Activated naive CD4-positive, alpha-beta T cell treated with anti-CD3 and anti-CD28 coated beads, Interleukin-2, amount 50 U/mL, for 72 hours (primary cell): ENCODE results near the gene GMDS. TPM values are rescaled to one million over a fixed set of nuclear protein-coding genes. Genes with fewer than 3 reads are reported as not detected.
A peak's percentile ranks its signal among the peaks of the same experiment; 100 is the strongest.

Source experiments
- ATAC-seq, 2 donors: fragments of 150-1000 bp; cut with Tn5 transposase; 2 replicates each; pipeline ENCODE4 v1.10.0; 2021; ENCODE audit warnings: mild to moderate bottlenecking in 2 of 2, moderate library complexity in 2 of 2
- DNase-seq, 2 donors: peaks; one replicate each; pipeline ENCODE4 v3.0.0; 2021 to 2022; ENCODE audit warnings: low spot score in 2 of 2
- H3K27ac Mint-ChIP-seq, 2 donors: one replicate each; pipeline ENCODE4 v1.8.0; 2022; ENCODE audit warnings: mild to moderate bottlenecking in 2 of 2, mixed read lengths in 2 of 2
- H3K36me3 Mint-ChIP-seq, 2 donors: one replicate each; pipeline ENCODE4 v1.8.0; 2022; ENCODE audit warnings: mixed read lengths in 2 of 2
- H3K9me3 Mint-ChIP-seq, 2 donors: one replicate each; pipeline ENCODE4 v1.8.0; 2022; ENCODE audit warnings: mixed read lengths in 2 of 2
- total RNA-seq, 2 donors: library from RNA; stranded (reverse); gene quantifications; one replicate each; pipeline ENCODE4 v1.2.3, GENCODE V29; 2022

Gene GMDS
- total RNA-seq, 2 donors from 2014 or later, result 23.9 to 37.6 TPM

- no peak overlapping the region for H3K27ac Mint-ChIP-seq
- H3K36me3 Mint-ChIP-seq, result peaks cover 0 to 10% of the 10 kb centered on the region in 2 donors
- no peak for DNase-seq
- H3K9me3 Mint-ChIP-seq, result no peaks in the 10 kb centered on the region
- ATAC-seq, result no peak
Observed at GRCh38 chr6:1724124-1724523, 521.3 kb downstream of the GMDS start.

- DNase-seq (no peak), ATAC-seq (no peak)
- Mint-ChIP-seq H3K36me3 (peaks cover 0 to 15% of the 10 kb centered on the region in 2 donors), H3K27ac (no peak overlapping the region), H3K9me3 (no peaks in the 10 kb centered on the region)
Observed at GRCh38 chr6:1722801-1723200, 522.6 kb downstream of the GMDS start.

GRCh38 chr6:1720620-1721322, 524.6 kb downstream of the GMDS start:
- DNase-seq (no peak), ATAC-seq (no peak)
- Mint-ChIP-seq H3K27ac (no peak overlapping the region), H3K9me3 (no peaks in the 10 kb centered on the region), H3K36me3 (peaks cover 0 to 15% of the 10 kb centered on the region in 2 donors)

GRCh38 chr6:1719922-1720321, 525.5 kb downstream of the GMDS start:
- no peak overlapping the region for H3K27ac Mint-ChIP-seq
- ATAC-seq (no peak), DNase-seq (no peak)
- H3K9me3 Mint-ChIP-seq, result no peaks in the 10 kb centered on the region
- H3K36me3 Mint-ChIP-seq, result peaks cover 0 to 13% of the 10 kb centered on the region in 2 donors

GRCh38 chr6:1716868-1717267, 528.5 kb downstream of the GMDS start:
- Mint-ChIP-seq H3K27ac (peak overlapping the region in 1 of 2 donors; percentile 37), H3K9me3 (no peaks in the 10 kb centered on the region), H3K36me3 (peaks cover 0 to 5% of the 10 kb centered on the region in 2 donors)
- DNase-seq (no peak), ATAC-seq (no peak)

- no peak overlapping the region for H3K27ac Mint-ChIP-seq
- H3K9me3 Mint-ChIP-seq, result no peaks in the 10 kb centered on the region
- DNase-seq (no peak), ATAC-seq (no peak)
- H3K36me3 Mint-ChIP-seq, result peaks cover 0 to 5% of the 10 kb centered on the region in 2 donors
Observed at GRCh38 chr6:1716396-1716795, 529.0 kb downstream of the GMDS start.

GRCh38 chr6:1715336-1715735, 530.1 kb downstream of the GMDS start:
- H3K9me3 Mint-ChIP-seq, result no peaks in the 10 kb centered on the region
- peaks cover 0 to 5% of the 10 kb centered on the region in 2 donors for H3K36me3 Mint-ChIP-seq
- no peak for ATAC-seq
- DNase-seq, result no peak
- H3K27ac Mint-ChIP-seq, result no peak overlapping the region

GRCh38 chr6:1714654-1715053, 530.8 kb downstream of the GMDS start:
- no peaks in the 10 kb centered on the region for H3K9me3 Mint-ChIP-seq
- no peak overlapping the region for H3K27ac Mint-ChIP-seq
- DNase-seq, result no peak
- no peak for ATAC-seq
- H3K36me3 Mint-ChIP-seq, result peaks cover 0 to 5% of the 10 kb centered on the region in 2 donors

GRCh38 chr6:1713016-1713600, 532.3 kb downstream of the GMDS start:
- Mint-ChIP-seq H3K36me3 (peaks cover 0 to under 1% of the 10 kb centered on the region in 2 donors), H3K27ac (no peak overlapping the region)
- ATAC-seq, result no peak

GRCh38 chr6:1712451-1712850, 533.0 kb downstream of the GMDS start:
- DNase-seq (no peak), ATAC-seq (no peak)
- no peaks in the 10 kb centered on the region for H3K9me3 Mint-ChIP-seq
- H3K36me3 Mint-ChIP-seq, result no peaks in the 10 kb centered on the region
- H3K27ac Mint-ChIP-seq, result no peak overlapping the region

More at GRCh38 chr6:1713016-1713600, 532.3 kb downstream of the GMDS start:
- H3K9me3 Mint-ChIP-seq, result no peaks in the 10 kb centered on the region
- no peak for DNase-seq

- DNase-seq (no peak), ATAC-seq (no peak)
- H3K9me3 Mint-ChIP-seq, result no peaks in the 10 kb centered on the region
- H3K36me3 Mint-ChIP-seq, result no peaks in the 10 kb centered on the region
- H3K27ac Mint-ChIP-seq, result no peak overlapping the region
Observed at GRCh38 chr6:1711136-1711535, 534.3 kb downstream of the GMDS start.

GRCh38 chr6:1709234-1709641, 536.2 kb downstream of the GMDS start:
- no peaks in the 10 kb centered on the region for H3K36me3 Mint-ChIP-seq
- no peak for DNase-seq
- no peak for ATAC-seq
- H3K9me3 Mint-ChIP-seq, result no peaks in the 10 kb centered on the region
- no peak overlapping the region for H3K27ac Mint-ChIP-seq

- Mint-ChIP-seq H3K36me3 (no peaks in the 10 kb centered on the region), H3K27ac (no peak overlapping the region), H3K9me3 (no peaks in the 10 kb centered on the region)
- ATAC-seq, result no peak
- no peak for DNase-seq
Observed at GRCh38 chr6:1708820-1709219, 536.6 kb downstream of the GMDS start.

- Mint-ChIP-seq H3K27ac (no peak overlapping the region), H3K36me3 (no peaks in the 10 kb centered on the region), H3K9me3 (no peaks in the 10 kb centered on the region)
- ATAC-seq (no peak), DNase-seq (no peak)
Observed at GRCh38 chr6:1708122-1708521, 537.3 kb downstream of the GMDS start.

- Mint-ChIP-seq H3K27ac (no peak overlapping the region), H3K9me3 (no peaks in the 10 kb centered on the region), H3K36me3 (no peaks in the 10 kb centered on the region)
- no peak for ATAC-seq
- no peak for DNase-seq
Observed at GRCh38 chr6:1705630-1706029, 539.8 kb downstream of the GMDS start.

GRCh38 chr6:1705183-1705582, 540.2 kb downstream of the GMDS start:
- H3K36me3 Mint-ChIP-seq, result no peaks in the 10 kb centered on the region
- DNase-seq (no peak), ATAC-seq (no peak)
- no peak overlapping the region for H3K27ac Mint-ChIP-seq
- H3K9me3 Mint-ChIP-seq, result no peaks in the 10 kb centered on the region

GRCh38 chr6:1704711-1705110, 540.7 kb downstream of the GMDS start:
- no peak for DNase-seq

GRCh38 chr6:1703923-1704322, 541.5 kb downstream of the GMDS start:
- no peak for DNase-seq
- no peaks in the 10 kb centered on the region for H3K36me3 Mint-ChIP-seq
- ATAC-seq, result no peak
- no peaks in the 10 kb centered on the region for H3K9me3 Mint-ChIP-seq
- no peak overlapping the region for H3K27ac Mint-ChIP-seq

More at GRCh38 chr6:1704711-1705110, 540.7 kb downstream of the GMDS start:
- H3K9me3 Mint-ChIP-seq, result no peaks in the 10 kb centered on the region
- H3K27ac Mint-ChIP-seq, result no peak overlapping the region
- H3K36me3 Mint-ChIP-seq, result no peaks in the 10 kb centered on the region
- ATAC-seq, result no peak
